GM13977 (cell line): ENCODE measurements around the gene SH3BP4.

Source experiments
- DNase-seq: peaks from one replicate; pipeline ENCODE4 v3.0.0; 2012; ENCODE audit warnings: low spot score
- in situ Hi-C: fragments of 300-500 bp; cut with MboI; formaldehyde crosslinking; loops from one replicate; pipeline ENCODE4 v1.12.0; 2022; ENCODE audit warnings: low sequenced_read_pairs, low pct_unique_long_range_greater_than_20kb, mixed read lengths, inconsistent platforms; ENCODE audit not compliant: unreplicated experiment
- TF ChIP-seq, protein P1 (sequence below): IDR thresholded peaks from 2 replicates; pipeline ENCODE4 v1.5.1; 2012; ENCODE audit warnings: mild to moderate bottlenecking, control low read depth; ENCODE audit not compliant: insufficient read depth; ENCODE audit errors: extremely low read depth, missing control alignments

Gene SH3BP4

DNA sequence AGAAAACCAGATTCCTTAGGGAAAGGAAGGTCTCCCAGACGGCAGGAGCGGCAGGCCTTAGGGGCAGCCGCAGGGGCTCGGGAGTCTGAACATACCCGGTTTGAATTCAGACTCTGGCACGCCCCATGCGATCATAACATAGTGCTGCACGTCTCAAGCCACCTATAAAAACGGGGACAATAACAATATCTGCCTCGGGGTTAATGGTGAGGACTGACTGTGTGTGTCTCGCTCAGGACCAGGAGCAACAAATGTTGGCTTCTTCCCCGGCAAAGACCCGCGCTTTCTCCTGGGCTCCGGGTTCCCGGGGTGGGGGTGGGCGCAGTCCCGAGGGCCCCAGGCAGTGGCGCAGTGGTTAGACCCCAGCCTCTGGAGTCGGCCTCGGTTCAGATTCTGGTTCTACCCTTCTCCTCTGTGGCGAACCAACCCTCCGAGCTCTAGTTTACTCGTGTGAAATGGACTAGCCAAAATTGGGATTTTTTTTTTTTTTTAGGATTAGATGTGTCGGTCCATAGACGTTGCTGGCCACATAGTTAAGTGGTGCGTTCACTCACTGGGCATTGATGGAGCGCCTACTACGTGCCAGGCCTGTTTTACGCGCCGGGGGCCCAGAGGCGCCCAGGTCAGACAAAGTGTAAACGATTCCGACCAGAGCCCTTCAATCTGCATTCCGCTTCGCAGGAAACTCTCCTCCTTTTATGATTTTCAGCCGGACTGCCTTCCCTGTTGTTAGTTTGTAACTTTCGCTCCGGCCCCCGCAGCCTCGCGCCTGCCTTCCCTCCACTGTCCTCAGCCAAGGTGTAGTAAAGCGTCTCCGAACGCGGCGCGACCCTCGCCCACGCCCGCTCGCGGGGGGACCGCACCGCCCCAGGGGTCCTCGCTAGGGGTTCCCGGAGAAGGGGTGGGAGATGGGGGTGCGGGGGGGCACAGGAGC lies 820 bp upstream of the SH3BP4 start:
- DNase-seq: no peak
- TF ChIP-seq, protein P1, sequence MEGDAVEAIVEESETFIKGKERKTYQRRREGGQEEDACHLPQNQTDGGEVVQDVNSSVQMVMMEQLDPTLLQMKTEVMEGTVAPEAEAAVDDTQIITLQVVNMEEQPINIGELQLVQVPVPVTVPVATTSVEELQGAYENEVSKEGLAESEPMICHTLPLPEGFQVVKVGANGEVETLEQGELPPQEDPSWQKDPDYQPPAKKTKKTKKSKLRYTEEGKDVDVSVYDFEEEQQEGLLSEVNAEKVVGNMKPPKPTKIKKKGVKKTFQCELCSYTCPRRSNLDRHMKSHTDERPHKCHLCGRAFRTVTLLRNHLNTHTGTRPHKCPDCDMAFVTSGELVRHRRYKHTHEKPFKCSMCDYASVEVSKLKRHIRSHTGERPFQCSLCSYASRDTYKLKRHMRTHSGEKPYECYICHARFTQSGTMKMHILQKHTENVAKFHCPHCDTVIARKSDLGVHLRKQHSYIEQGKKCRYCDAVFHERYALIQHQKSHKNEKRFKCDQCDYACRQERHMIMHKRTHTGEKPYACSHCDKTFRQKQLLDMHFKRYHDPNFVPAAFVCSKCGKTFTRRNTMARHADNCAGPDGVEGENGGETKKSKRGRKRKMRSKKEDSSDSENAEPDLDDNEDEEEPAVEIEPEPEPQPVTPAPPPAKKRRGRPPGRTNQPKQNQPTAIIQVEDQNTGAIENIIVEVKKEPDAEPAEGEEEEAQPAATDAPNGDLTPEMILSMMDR: no peak
- in situ Hi-C loops: no loop called here

DNA sequence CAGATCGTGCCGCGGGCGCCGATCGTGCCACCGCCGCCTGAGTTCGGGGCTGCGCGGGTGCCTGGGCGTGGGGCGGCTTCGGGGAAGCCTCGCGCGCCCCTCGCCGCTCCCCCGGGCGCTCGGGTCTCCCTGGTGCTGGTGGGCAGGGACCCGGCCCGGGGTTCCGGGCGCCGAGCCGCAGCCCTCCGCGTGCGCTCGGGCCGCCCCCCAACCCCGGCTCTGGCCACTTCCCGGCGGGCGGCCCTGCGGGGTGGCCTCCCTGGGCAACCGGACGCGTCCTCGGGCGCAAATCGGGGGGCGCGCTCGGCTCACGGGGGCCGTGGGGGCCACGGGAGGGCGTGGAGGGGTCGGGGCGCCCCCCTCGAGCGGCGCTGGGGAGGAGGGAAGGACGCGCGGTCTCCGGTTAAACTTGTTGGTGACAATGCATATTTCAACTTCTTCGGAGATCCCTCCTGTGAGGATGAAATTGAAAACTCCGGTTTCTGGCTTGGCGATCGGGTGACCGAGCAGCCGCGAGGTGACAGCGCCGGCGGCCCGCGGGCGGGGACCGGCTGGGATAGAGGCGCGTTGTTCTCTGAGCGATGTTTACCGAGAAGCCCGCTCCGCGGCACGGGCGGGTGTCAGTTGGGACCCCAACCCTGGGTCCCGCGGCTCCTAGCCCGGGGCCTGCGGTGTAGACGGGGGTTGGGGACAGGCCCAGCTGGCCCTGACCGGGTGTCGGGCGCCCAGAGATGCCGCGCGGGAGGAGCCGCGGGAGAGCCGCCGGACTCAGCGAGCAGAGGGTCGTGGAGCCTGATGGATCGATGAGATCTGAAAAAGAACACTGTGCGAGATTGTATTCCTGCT lies 676 bp downstream of the SH3BP4 start:
- TF ChIP-seq, protein P1: no peak
- no peak for DNase-seq
- in situ Hi-C loops: no loop called here

DNA sequence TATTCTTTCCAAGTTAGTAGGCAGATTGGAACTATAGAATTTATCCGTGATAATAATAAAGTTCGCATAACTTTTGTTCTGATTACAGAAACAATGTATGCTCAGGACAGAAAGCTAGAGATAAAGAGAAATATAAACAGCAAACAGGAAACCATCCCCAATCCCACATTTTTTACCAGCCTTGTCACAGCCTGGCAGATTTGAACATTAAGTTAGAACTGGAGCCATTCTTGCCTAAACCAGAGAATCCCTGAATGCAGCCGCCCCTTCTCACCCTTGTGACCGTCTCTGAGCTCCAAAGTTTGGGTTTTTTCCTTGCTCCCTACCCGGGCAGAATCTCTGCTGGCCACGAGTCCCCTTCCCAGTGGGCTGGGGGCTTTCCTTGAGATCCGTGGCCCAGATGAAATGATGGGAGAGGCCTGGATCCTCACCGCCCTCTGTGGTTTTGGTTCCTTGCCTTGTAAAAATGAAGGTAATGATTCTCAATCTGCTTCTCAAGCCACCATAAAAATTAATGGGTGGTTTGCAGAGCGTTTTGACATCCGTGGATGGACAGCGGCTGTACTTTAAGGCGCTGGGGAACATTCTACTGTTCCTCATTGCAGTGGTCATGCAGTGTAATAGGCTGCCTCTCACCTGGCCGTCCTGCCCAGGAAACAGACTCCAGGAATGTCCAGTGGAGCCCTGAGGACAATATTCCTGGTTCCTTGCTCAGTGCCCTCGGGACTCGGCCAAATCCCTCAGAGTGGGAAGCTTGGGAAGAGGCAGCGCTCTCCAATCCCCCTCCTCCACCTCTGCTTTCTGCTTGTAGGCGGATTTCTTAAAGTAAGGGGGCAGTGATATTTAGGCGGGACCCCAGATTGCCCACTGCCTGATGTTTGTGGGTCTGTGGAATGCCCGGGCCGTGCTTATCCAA lies 1.6 kb downstream of the SH3BP4 start:
- no peak for DNase-seq
- TF ChIP-seq, protein P1: no peak
- in situ Hi-C loops: no loop called here

DNA sequence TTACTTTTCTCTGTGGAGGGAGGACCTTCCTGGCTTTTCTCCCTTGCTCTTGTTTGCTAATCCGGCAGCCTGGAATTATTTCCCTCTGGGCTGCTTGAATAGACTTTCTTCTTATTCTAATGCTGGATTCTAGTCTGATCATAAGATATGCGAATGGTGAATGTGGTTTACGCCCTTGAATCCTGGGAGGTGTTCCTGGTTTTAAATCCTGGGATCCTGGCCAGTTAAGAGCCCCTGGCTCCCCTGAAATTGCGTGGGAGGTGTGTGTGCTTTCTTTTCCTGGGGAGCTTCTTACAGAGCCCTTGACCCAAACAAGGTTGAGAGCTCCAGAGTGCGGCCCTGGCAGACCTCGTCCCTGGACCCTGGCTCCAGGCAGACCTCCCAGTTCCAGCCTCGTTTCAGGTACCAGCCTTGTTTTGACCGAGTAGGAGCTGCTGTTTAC lies 2.8 kb downstream of the SH3BP4 start:
- DNase-seq: no peak
- TF ChIP-seq, protein P1: no peak
- in situ Hi-C loops: no loop called here

DNA sequence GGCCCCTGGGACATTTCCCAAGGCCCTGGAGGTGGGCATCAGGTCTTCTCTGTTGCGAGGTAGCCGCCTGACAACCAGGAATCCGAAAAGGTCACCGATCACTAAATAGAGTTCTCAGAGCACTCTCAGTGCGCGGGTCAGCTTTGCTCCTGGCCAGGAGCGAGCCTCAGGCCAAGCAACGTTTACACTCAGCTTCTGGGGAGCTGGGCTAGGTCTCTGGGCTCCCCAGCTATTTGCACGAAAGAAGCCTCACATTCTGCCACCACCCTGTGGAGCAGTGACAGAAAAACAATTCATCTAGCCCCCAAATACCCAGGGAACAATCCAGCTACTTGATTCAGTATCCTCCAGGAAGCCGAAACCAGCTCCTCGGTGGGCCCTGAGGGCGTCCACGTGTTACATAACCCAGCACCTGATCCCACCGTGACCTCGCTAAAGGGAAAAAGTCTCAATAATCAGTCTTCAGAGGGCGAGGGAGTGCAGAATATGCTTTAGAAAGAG lies 3.3 kb downstream of the SH3BP4 start:
- TF ChIP-seq, protein P1: no peak
- no peak for DNase-seq
- in situ Hi-C loops: no loop called here
